Upper lobe of left lung (tissue), 6 donors: ENCODE measurements around the gene POLG2. TPM values are rescaled to one million over a fixed set of nuclear protein-coding genes. Genes with fewer than 3 reads are reported as not detected.

Source experiments
- ATAC-seq, 2 donors: fragments of 200-7000 bp; cut with Tn5 transposase; one replicate each; pipeline ENCODE4 v1.9.1; 2022; ENCODE audit warnings: mild to moderate bottlenecking in 2 of 2, moderate library complexity in 2 of 2; ENCODE audit not compliant: low FRiP score in 2 of 2
- DNase-seq, 2 donors: peaks; one replicate each; pipeline ENCODE4 v3.0.0-alpha.2; 2019 to 2020
- H3K27ac ChIP-seq, 4 donors: fragments of 200-600 bp; sonication (generic); one replicate each; pipeline ENCODE4 v1.5.1; 2016 to 2019
- H3K27me3 ChIP-seq, 4 donors: fragments of 200-600 bp; sonication (generic); one replicate each; pipeline ENCODE4 v1.5.1; 2017 to 2019
- H3K36me3 ChIP-seq, 4 donors: fragments of 200-600 bp; sonication (generic); one replicate each; pipeline ENCODE4 v1.5.1; 2016 to 2019
- H3K4me1 ChIP-seq, 4 donors: fragments of 200-600 bp; sonication (generic); one replicate each; pipeline ENCODE4 v1.5.1; 2018 to 2019
- H3K4me3 ChIP-seq, 4 donors: fragments of 200-600 bp; sonication (generic); one replicate each; pipeline ENCODE4 v1.5.1; 2017 to 2019; ENCODE audit warnings: mild to moderate bottlenecking in 2 of 4, moderate library complexity in 1 of 4
- H3K9me3 ChIP-seq, 4 donors: fragments of 200-600 bp; sonication (generic); one replicate each; pipeline ENCODE4 v1.5.1; 2018 to 2019
- EP300 ChIP-seq, 4 donors: sonication (generic); formaldehyde crosslinking; IDR thresholded peaks; one replicate each; pipeline ENCODE4 v1.5.1; 2017; ENCODE audit warnings: antibody characterized with exemption in 4 of 4, control low read depth in 2 of 4
- POLR2A ChIP-seq, 4 donors: fragments of 450-650 bp; IDR thresholded peaks; one replicate each; pipeline ENCODE4 v1.5.1; 2016 to 2017; ENCODE audit warnings: antibody characterized with exemption in 4 of 4, mild to moderate bottlenecking in 2 of 4
- POLR2AphosphoS5 ChIP-seq, 2 donors: sonication (generic); formaldehyde crosslinking; IDR thresholded peaks; one replicate each; pipeline ENCODE4 v1.5.1; 2017; ENCODE audit warnings: antibody characterized with exemption in 2 of 2
- WGBS, 2 donors: methylation state at CpG; one replicate each; pipeline ENCODE4 v1.1.5; 2017 to 2018; 5-methylcytosine and 5-hydroxymethylcytosine counted together
- total RNA-seq, 6 donors: library from RNA; depleted of rRNA in 4 of 6; stranded (reverse); fragments of >200 nt in 4 of 6; gene quantifications; one replicate each; pipeline versions ENCODE4 v1.1.0 to v1.2.1, GENCODE V29; 2016 to 2021
- TF ChIP-seq, protein P1 (sequence below), 6 experiments: fragments of 450-650 bp in 4 of 6; fragments of 200-600 bp in 2 of 6; sonication (generic) in 2 of 6; IDR thresholded peaks; one replicate each; pipeline ENCODE4 v1.5.1; 2016 to 2019; ENCODE audit warnings: antibody characterized with exemption in 6 of 6
- donor health status: DM: no; HTN: no; CAD: no; lungs with moderate emphysema.
- donor health status: DM: no; HTN: yes; CAD: no; lungs with severe emphysema.

Gene POLG2
- total RNA-seq, 6 donors from 2014 or later: 4.1 to 25.2 (median 12.6) TPM

DNA sequence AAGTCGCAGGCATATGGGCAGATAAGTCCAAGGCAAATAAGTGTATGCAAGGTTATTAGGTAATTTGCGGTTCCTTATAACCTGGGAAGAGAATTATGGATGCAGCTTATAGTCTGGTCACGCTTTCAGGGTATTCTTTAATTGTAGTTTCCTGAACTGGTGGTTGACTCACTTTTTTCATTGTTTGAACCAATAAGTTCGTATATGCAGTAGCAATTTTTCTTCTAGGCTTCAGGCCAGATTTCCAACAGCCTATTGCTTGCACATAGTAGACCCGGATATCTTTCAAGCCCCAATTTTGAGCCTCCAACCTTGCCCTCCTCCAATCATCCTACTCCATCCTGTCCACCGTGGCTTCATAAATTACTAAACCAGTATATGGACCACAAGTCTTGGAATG lies 22.7 kb upstream of the POLG2 start:
- no peak for DNase-seq
- Histone ChIP-seq H3K4me1 (no peaks in the 10 kb centered on the region), H3K27me3 (no peaks in the 10 kb centered on the region), H3K9me3 (no peaks in the 10 kb centered on the region), H3K27ac (no peak overlapping the region), H3K4me3 (no peak overlapping the region), H3K36me3 (peaks cover 32 to 100% (median 66%) of the 10 kb centered on the region in 4 donors)
- TF ChIP-seq, protein P1, sequence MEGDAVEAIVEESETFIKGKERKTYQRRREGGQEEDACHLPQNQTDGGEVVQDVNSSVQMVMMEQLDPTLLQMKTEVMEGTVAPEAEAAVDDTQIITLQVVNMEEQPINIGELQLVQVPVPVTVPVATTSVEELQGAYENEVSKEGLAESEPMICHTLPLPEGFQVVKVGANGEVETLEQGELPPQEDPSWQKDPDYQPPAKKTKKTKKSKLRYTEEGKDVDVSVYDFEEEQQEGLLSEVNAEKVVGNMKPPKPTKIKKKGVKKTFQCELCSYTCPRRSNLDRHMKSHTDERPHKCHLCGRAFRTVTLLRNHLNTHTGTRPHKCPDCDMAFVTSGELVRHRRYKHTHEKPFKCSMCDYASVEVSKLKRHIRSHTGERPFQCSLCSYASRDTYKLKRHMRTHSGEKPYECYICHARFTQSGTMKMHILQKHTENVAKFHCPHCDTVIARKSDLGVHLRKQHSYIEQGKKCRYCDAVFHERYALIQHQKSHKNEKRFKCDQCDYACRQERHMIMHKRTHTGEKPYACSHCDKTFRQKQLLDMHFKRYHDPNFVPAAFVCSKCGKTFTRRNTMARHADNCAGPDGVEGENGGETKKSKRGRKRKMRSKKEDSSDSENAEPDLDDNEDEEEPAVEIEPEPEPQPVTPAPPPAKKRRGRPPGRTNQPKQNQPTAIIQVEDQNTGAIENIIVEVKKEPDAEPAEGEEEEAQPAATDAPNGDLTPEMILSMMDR (IDR thresholded peaks at IDR 0.05): no peak
- TF ChIP-seq POLR2A (IDR thresholded peaks at IDR 0.05) (no peak), POLR2AphosphoS5 (IDR thresholded peaks at IDR 0.05) (no peak), EP300 (IDR thresholded peaks at IDR 0.05) (no peak)
- ATAC-seq: no peak
- 90 to 96% methylated on average over 6 of the region's 6 CpGs for WGBS, 2 donors

DNA sequence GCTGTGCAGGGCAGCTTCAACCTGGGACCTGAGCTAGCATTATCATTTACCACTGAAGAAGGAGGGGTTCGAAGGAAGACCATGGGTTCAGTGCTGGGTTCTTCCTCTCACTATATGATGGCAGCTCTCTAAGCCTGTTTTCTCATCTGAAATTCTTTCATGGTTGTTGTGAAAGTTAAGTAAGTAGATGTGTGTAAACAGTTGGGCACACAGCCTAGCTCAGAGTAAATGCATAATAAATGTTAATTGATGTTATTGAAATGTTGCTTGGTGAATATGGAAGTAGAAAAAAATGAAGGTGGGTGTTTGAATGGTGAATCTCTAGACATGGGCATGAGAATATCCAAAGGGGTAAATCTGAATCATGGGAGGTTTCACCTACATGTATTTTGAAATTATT lies 19.0 kb upstream of the POLG2 start:
- Histone ChIP-seq H3K36me3 (peaks cover 31 to 90% (median 58%) of the 10 kb centered on the region in 4 donors), H3K27ac (no peak overlapping the region), H3K4me1 (no peaks in the 10 kb centered on the region), H3K4me3 (no peak overlapping the region), H3K9me3 (no peaks in the 10 kb centered on the region), H3K27me3 (no peaks in the 10 kb centered on the region)
- no peak for ATAC-seq
- TF ChIP-seq POLR2A (IDR thresholded peaks at IDR 0.05) (no peak), POLR2AphosphoS5 (IDR thresholded peaks at IDR 0.05) (no peak)
- WGBS, 2 donors: 95 to 96% methylated on average over 1 of the region's 1 CpG
- DNase-seq: no peak

GRCh38 chr17:64515419-64515818 lies 18.6 kb upstream of the POLG2 start:
- H3K27me3 ChIP-seq: no peaks in the 10 kb centered on the region
- no peak overlapping the region for H3K4me3 ChIP-seq
- H3K9me3 ChIP-seq: no peaks in the 10 kb centered on the region
- H3K27ac ChIP-seq: no peak overlapping the region
- TF ChIP-seq POLR2AphosphoS5 (IDR thresholded peaks at IDR 0.05) (no peak), POLR2A (IDR thresholded peaks at IDR 0.05) (no peak), EP300 (IDR thresholded peaks at IDR 0.05) (no peak)
- TF ChIP-seq, protein P1 (IDR thresholded peaks at IDR 0.05): no peak
- no peaks in the 10 kb centered on the region for H3K4me1 ChIP-seq
- ATAC-seq: no peak
- H3K36me3 ChIP-seq: peaks cover 35 to 90% (median 61%) of the 10 kb centered on the region in 4 donors
- WGBS, 2 donors: 74 to 85% methylated on average over 2 of the region's 2 CpGs
- DNase-seq: no peak

DNA sequence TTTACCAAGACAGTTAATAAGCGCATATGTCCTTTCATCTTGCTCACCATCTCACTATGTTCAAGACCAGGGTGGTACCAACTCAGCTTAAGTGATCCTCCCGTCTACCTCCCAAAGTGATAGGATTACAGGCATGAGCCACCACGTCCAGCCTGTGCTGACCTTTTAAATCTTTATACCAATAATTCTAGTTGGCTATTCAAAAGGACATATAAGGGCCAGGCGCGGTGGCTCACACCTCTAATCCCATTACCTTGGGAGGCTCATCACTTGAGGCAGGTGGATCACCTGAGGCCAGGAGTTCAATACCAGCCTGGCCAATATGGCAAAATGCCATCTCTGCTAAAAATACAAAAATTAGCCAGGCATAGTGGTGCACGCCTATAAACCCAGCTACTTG lies 12.3 kb upstream of the POLG2 start:
- Histone ChIP-seq H3K27me3 (no peaks in the 10 kb centered on the region), H3K4me3 (no peak overlapping the region), H3K9me3 (no peaks in the 10 kb centered on the region), H3K27ac (no peak overlapping the region), H3K4me1 (peaks cover 18 to 26% (median 21%) of the 10 kb centered on the region in 4 donors), H3K36me3 (peaks cover 20 to 45% (median 34%) of the 10 kb centered on the region in 4 donors)
- DNase-seq (no peak), ATAC-seq (no peak)
- TF ChIP-seq POLR2A (IDR thresholded peaks at IDR 0.05) (no peak), POLR2AphosphoS5 (IDR thresholded peaks at IDR 0.05) (no peak), EP300 (IDR thresholded peaks at IDR 0.05) (no peak)
- TF ChIP-seq, protein P1 (IDR thresholded peaks at IDR 0.05): no peak
- WGBS, 2 donors: 93 to 95% methylated on average over 6 of the region's 6 CpGs

DNA sequence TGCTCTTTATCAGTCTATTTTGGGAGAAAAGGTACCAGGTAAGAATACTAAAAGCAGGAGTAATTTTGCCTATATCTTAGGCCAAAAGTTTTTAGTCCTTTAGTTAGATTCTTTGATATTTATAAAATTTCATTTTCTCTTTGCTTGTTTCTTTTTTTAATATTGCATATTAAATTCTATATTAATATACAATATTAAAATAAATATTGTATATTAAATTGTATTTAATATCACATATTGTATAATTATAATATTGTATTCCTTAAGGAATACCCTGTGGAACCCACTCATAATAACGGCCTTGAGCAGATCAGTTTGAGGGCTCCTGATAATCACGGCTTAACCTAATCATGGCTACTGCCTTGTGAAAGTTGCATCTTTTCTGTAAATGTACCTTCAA lies 11.8 kb upstream of the POLG2 start:
- Histone ChIP-seq H3K36me3 (peaks cover 22 to 49% (median 38%) of the 10 kb centered on the region in 4 donors), H3K4me3 (peak overlapping the region in 1 of 4 donors; percentile 66), H3K27me3 (no peaks in the 10 kb centered on the region), H3K9me3 (no peaks in the 10 kb centered on the region), H3K4me1 (peaks cover 23 to 31% (median 26%) of the 10 kb centered on the region in 4 donors), H3K27ac (no peak overlapping the region)
- 94 to 95% methylated on average over 2 of the region's 2 CpGs for WGBS, 2 donors
- DNase-seq (no peak), ATAC-seq (no peak)
- TF ChIP-seq, protein P1 (IDR thresholded peaks at IDR 0.05): no peak
- no peak for TF ChIP-seq POLR2AphosphoS5 (IDR thresholded peaks at IDR 0.05)
- no peak for TF ChIP-seq POLR2A (IDR thresholded peaks at IDR 0.05)
- no peak for TF ChIP-seq EP300 (IDR thresholded peaks at IDR 0.05)
